IPS DF 6.9 (cell line): ENCODE results near the gene SH2D6.
"Not testable (repeated sequence)": the region's sequence is repeated elsewhere in the genome, so short reads cannot be mapped to it uniquely, and the experiment has no call there.

Experiments
- DNase-seq: peaks from one replicate; pipeline ENCODE4 v3.0.0-alpha.2; 2013; ENCODE audit warnings: low read depth, low spot score
- H3K27ac ChIP-seq: one replicate; pipeline ENCODE4 v1.5.1; 2013; ENCODE audit warnings: low read length, control low read depth
- H3K27me3 ChIP-seq: 2 replicates; pipeline ENCODE4 v1.6.1; 2013; ENCODE audit warnings: mild to moderate bottlenecking, low read length; ENCODE audit not compliant: control insufficient read depth, insufficient read depth
- H3K36me3 ChIP-seq: 2 replicates; pipeline ENCODE4 v1.6.1; 2013; ENCODE audit warnings: low read length; ENCODE audit not compliant: control insufficient read depth, insufficient read depth
- H3K4me1 ChIP-seq: 2 replicates; pipeline ENCODE4 v1.6.1; 2013; ENCODE audit warnings: low read length; ENCODE audit not compliant: control insufficient read depth, insufficient read depth
- H3K4me3 ChIP-seq: 2 replicates; pipeline ENCODE4 v1.5.1; 2013; ENCODE audit warnings: mild to moderate bottlenecking, low read length
- H3K9me3 ChIP-seq: 2 replicates; pipeline ENCODE4 v1.6.1; 2013; ENCODE audit warnings: low read length, inconsistent platforms; ENCODE audit not compliant: control insufficient read depth, insufficient read depth
- WGBS: extraction: QIAGEN DNeasy Blood & Tissue Kit; methylation state at CpG from one replicate; pipeline ENCODE4 v1.1.7; 2013; ENCODE audit warnings: mixed read lengths, missing lambda C conversion rate; ENCODE audit not compliant: insufficient read length, insufficient coverage; 5-methylcytosine and 5-hydroxymethylcytosine counted together

SH2D6 gene

DNA sequence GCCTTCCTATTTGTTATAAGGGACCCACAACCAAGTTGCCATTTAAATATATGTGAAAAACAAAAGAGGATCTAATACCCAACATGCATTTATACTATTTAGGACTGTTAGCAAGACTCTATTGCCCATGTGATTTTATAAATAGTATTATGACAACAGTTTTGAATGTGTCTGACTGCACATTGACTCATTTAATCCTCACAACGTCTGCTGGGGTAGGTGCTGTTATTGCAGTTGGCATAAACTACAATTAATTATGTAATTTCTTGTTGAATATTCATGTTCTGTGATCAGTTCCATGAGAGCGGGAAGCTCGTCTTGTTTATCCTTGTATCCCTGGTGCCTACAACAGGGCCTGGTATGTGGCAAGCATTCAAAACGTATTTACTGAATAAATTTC lies 53.7 kb downstream of the SH2D6 start:
- Histone ChIP-seq H3K4me1 (peaks cover 4% of the 10 kb centered on the region; the same call in 1 of the 2 replicates), H3K36me3 (no peaks in the 10 kb centered on the region), H3K4me3 (no peak overlapping the region), H3K27me3 (no peaks in the 10 kb centered on the region), H3K9me3 (no peaks in the 10 kb centered on the region), H3K27ac (no peak overlapping the region)
- no CpG with 5 or more reads among the region's 4 CpGs for WGBS
- DNase-seq: no peak

DNA sequence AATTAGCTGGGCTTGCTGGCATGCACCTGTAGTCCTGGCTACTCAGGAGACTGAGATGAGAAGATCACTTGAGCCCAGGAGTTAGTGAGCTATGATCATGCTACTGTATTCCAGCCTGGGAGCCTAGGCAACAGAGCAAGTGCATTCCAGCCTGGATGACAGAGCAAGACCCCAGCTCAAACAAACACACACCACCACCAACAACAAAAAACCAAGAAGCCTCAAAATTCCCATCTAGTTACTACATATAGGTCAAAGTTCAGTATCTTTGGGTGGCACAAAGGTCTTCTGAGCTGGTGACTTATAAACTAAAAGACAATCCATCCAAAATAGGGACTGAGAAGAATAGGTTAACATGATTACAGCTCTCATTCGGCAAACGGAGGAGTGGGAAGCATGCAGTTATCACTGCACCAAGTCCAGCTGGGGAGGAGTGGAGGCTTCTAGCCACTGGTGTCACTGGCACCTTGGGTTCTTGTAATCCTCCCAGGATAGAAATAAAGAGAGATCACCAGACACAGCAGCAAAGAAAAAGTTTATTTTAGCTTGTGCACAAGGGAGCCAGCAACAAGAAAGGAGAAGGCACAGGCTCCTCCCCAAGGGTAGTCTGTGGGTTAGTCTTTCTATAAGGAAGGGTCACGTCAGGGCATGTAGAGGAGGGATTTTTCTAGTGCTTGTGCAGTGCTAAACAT lies 57.4 kb downstream of the SH2D6 start:
- no peaks in the 10 kb centered on the region for H3K27me3 ChIP-seq
- H3K27ac ChIP-seq: no peak overlapping the region
- no peak for DNase-seq
- H3K36me3 ChIP-seq: no peaks in the 10 kb centered on the region
- WGBS: no CpG with 5 or more reads among the region's 3 CpGs
- no peak overlapping the region for H3K4me3 ChIP-seq
- H3K9me3 ChIP-seq: no peaks in the 10 kb centered on the region
- no peaks in the 10 kb centered on the region for H3K4me1 ChIP-seq

- DNase-seq: no peak
- no peak overlapping the region for H3K27ac ChIP-seq
- H3K4me1 ChIP-seq: no peaks in the 10 kb centered on the region
- H3K27me3 ChIP-seq: no peaks in the 10 kb centered on the region
- H3K36me3 ChIP-seq: no peaks in the 10 kb centered on the region
- WGBS: no CpG with 5 or more reads among the region's 1 CpG
- H3K4me3 ChIP-seq: no peak overlapping the region
- no peaks in the 10 kb centered on the region for H3K9me3 ChIP-seq
Measured at GRCh38 chr2:85476624-85477023, 58.1 kb downstream of the SH2D6 start.

DNA sequence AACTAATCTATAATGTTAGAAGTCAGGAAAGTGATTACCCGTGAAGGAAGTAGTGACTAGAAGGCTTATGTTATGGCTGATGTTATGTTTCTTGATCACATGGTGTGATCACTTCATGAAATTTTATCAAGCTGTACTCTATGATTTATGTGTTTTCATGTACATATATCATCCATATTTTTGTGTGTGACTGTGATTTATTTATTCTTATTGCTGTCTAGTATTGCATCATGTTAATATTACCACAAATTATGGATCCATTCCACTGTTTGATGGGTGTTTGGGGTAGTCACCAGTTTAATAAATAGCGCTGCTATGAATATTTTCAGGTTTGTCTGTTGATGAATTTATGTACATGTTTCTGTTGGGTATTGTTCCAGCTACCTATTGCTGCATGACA lies 59.4 kb downstream of the SH2D6 start:
- H3K36me3 ChIP-seq: no peaks in the 10 kb centered on the region
- H3K27ac ChIP-seq: no peak overlapping the region
- no peak overlapping the region for H3K4me3 ChIP-seq

DNA sequence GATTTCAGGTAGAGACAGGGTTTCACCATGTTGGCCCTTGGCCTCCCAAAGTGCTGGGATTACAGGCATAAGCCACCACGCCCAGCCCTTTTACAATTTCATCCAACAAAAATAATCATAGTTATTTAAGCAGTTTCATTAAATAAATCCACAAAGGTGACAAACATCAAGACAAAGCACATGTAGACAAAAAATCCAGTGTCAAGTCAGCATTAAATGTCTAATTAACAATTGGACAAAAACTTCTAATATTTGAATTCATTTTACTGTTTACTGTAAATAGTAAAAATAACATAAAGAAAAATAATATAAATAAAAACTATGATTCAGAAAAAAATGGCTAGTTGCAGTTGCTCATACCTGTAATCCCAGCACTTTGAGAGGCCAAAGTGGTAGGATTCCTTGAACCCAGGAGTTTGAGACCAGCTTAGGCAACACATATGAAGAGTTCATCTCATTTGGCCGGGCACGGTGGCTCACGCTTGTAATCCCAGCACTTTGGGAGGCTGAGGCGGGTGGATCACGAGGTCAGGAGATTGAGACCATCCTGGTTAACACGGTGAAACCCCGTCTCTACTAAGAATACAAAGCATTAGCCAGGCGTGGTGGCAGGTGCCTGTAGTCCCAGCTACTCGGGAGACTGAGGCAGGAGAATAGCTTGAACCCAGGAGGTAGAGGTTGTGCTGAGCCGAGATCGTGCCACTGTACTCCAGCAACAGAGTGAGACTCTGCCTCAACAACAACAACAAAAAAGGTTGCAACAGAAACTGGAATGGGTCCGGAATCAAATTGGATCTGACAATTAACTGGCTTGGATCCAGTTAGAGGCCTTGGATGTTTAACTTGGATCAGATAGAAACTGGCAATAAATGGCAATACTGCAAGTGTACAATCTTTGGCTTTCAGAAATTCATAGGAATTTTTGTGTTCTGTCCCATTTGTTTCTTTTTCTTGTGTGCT lies 63.6 kb downstream of the SH2D6 start:
- no peak for DNase-seq
- WGBS: no CpG with 5 or more reads among the region's 13 CpGs
- no peak overlapping the region for H3K27ac ChIP-seq
- no peaks in the 10 kb centered on the region for H3K9me3 ChIP-seq
- H3K27me3 ChIP-seq: no peaks in the 10 kb centered on the region
- H3K36me3 ChIP-seq: no peaks in the 10 kb centered on the region
- H3K4me3 ChIP-seq: no peak overlapping the region
- no peaks in the 10 kb centered on the region; the same call in 1 of the 2 replicates for H3K4me1 ChIP-seq

More for the DNA sequence above, 59.4 kb downstream of the SH2D6 start:
- Histone ChIP-seq H3K27me3 (no peaks in the 10 kb centered on the region), H3K4me1 (no peaks in the 10 kb centered on the region), H3K9me3 (no peaks in the 10 kb centered on the region)
- DNase-seq: no peak
- WGBS: no CpG with 5 or more reads among the region's 2 CpGs

GRCh38 chr2:85484615-85485014 lies 66.1 kb downstream of the SH2D6 start:
- H3K36me3 ChIP-seq, DNase-seq, H3K4me1 ChIP-seq, H3K27ac ChIP-seq, H3K9me3 ChIP-seq, H3K27me3 ChIP-seq, H3K4me3 ChIP-seq: not testable (repeated sequence)
- whole genome bisulfite sequencing: no CpG with 5 or more reads among the region's 2 CpGs

DNA sequence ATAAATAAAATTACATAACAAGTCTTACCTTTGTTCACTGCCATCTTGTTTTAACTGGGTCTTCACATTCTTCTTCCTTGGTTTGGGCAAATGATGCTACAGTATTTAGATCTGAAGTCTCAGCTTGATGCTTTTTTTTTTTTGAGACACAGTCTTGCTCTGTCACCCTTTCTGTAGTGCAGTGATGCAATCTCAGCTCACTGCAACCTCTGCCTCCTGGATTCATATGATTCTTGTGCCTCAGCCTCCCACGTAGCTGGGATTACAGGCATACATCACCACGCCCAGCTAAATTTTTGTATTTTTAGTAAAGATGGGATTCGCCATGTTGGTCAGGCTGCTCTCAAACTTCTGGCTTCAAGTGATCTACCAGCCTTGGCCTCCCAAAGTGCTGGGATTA lies 67.3 kb downstream of the SH2D6 start:
- no CpG with 5 or more reads among the region's 3 CpGs for WGBS
- H3K36me3 ChIP-seq: no peaks in the 10 kb centered on the region
- no peaks in the 10 kb centered on the region for H3K9me3 ChIP-seq
- H3K27ac ChIP-seq: no peak overlapping the region
- H3K4me1 ChIP-seq: no peaks in the 10 kb centered on the region; the same call in 1 of the 2 replicates
- DNase-seq: no peak
- no peaks in the 10 kb centered on the region for H3K27me3 ChIP-seq
- no peak overlapping the region for H3K4me3 ChIP-seq
